SU-DHL-6 (cell line): ENCODE data around the gene OSTN.

ENCODE experiments used
- H2AFZ ChIP-seq: fragments of 200-600 bp; sonication (generic); 2 replicates; pipeline ENCODE4 v1.6.1; 2014; ENCODE audit warnings: low read depth, mild to moderate bottlenecking, moderate library complexity, mixed read lengths, antibody characterized with exemption, low read length; ENCODE audit not compliant: severe bottlenecking
- H3F3A ChIP-seq: fragments of 200-600 bp; shearing (Covaris generic); 2 replicates; pipeline ENCODE4 v1.6.0; 2016; ENCODE audit warnings: antibody characterized with exemption, mild to moderate bottlenecking; ENCODE audit not compliant: insufficient read depth
- H3K27ac ChIP-seq: fragments of 200-600 bp; sonication (generic); 2 replicates; pipeline ENCODE4 v1.5.1; 2016; ENCODE audit warnings: low read depth, mild to moderate bottlenecking, low read length, moderate library complexity, mixed read lengths
- H3K27me3 ChIP-seq: fragments of 200-600 bp; sonication (generic), shearing (Covaris generic); 2 replicates; pipeline ENCODE4 v1.6.0; 2014; ENCODE audit warnings: mild to moderate bottlenecking, low read length
- H3K36me3 ChIP-seq: fragments of 200-600 bp; sonication (generic); 2 replicates; pipeline ENCODE4 v1.6.1; 2014; ENCODE audit warnings: mild to moderate bottlenecking, low read length, mixed read lengths
- H3K4me2 ChIP-seq: fragments of 300-600, 200-600 bp; shearing (Covaris generic), sonication (generic); 2 replicates; pipeline ENCODE4 v1.6.0; 2014; ENCODE audit warnings: low read length, low read depth, mild to moderate bottlenecking; ENCODE audit not compliant: poor library complexity, severe bottlenecking
- H3K4me3 ChIP-seq: fragments of 200-600 bp; sonication (generic); 2 replicates; pipeline ENCODE4 v1.5.1; 2014; ENCODE audit warnings: antibody characterized with exemption, low read length, mild to moderate bottlenecking, mixed read lengths; ENCODE audit not compliant: insufficient read depth, poor library complexity, severe bottlenecking
- H3K79me2 ChIP-seq: fragments of 200-600 bp; sonication (generic); 2 replicates; pipeline ENCODE4 v1.6.1; 2014; ENCODE audit warnings: mild to moderate bottlenecking, low read length, moderate library complexity; ENCODE audit not compliant: insufficient read depth
- H3K9ac ChIP-seq: fragments of 200-600 bp; sonication (generic); 2 replicates; pipeline ENCODE4 v1.7.0; 2014; ENCODE audit warnings: mild to moderate bottlenecking, low read length
- H3K9me2 ChIP-seq: fragments of 200-600 bp; sonication (generic); replicated peaks from 2 replicates; pipeline ENCODE4 v1.6.1; 2014; ENCODE audit warnings: low read length; ENCODE audit not compliant: insufficient read depth
- H3K9me3 ChIP-seq: fragments of 200-600 bp; sonication (generic); 2 replicates; pipeline ENCODE4 v1.6.1; 2014; ENCODE audit warnings: low read length, mixed read lengths; ENCODE audit not compliant: insufficient read depth
- H4K20me1 ChIP-seq: fragments of 200-600 bp; sonication (generic); 2 replicates; pipeline ENCODE4 v1.6.1; 2014; ENCODE audit warnings: low read depth, mild to moderate bottlenecking, antibody characterized with exemption, low read length, moderate library complexity, mixed read lengths
- CTCF ChIP-seq: fragments of 200-600 bp; sonication (generic); IDR thresholded peaks from one replicate; pipeline ENCODE4 v1.5.1; 2017; ENCODE audit warnings: antibody characterized with exemption, mild to moderate bottlenecking, low read length, moderate library complexity; ENCODE audit not compliant: insufficient read depth, poor library complexity, severe bottlenecking
- EZH2phosphoT487 ChIP-seq: fragments of 200-600 bp; sonication (generic), shearing (Covaris generic); conservative IDR thresholded peaks from 2 replicates; pipeline ENCODE4 v1.6.1; 2018; ENCODE audit warnings: mild to moderate bottlenecking, antibody characterized with exemption, low read length, moderate library complexity, mixed read lengths

OSTN gene

GRCh38 chr3:191158247-191158646 lies 40.8 kb upstream of the OSTN start:
- H3K9me3 ChIP-seq: peaks cover 6% of the 10 kb centered on the region; the same call in 1 of the 2 replicates
- H2AFZ ChIP-seq: no peak overlapping the region
- H3K9ac ChIP-seq: no peak overlapping the region
- H3K79me2 ChIP-seq: no peaks in the 10 kb centered on the region
- TF ChIP-seq EZH2phosphoT487: no peak
- no peak for TF ChIP-seq CTCF
- H4K20me1 ChIP-seq: no peaks in the 10 kb centered on the region
- H3F3A ChIP-seq: no peaks in the 10 kb centered on the region
- H3K4me2 ChIP-seq: no peak overlapping the region
- H3K4me3 ChIP-seq: no peak overlapping the region
- no peak overlapping the region for H3K27ac ChIP-seq
- no peaks in the 10 kb centered on the region for H3K27me3 ChIP-seq
- H3K9me2 ChIP-seq: no peaks in the 10 kb centered on the region
- H3K36me3 ChIP-seq: no peaks in the 10 kb centered on the region; the same call in 1 of the 2 replicates

DNA sequence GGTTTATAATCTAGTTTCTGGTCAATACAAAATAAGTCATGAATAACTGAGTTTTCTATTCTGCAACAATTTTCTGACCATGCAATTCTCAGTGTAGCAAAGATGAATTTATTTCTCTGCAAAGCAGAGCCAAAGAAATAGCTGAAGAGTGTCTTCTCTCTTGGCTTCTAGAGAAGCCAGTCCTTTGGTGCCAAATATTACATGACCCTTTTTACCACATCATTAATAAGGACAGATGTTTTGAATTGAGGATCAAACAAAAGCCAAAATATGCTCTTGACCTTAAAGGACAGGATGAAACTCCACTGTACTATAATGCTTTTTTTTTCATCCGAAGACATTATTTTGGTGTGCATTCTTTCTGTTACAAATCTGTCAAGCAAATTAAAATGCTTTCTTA lies 40.2 kb upstream of the OSTN start:
- H3K9me2 ChIP-seq: no peaks in the 10 kb centered on the region
- peaks cover 6% of the 10 kb centered on the region; the same call in 1 of the 2 replicates for H3K9me3 ChIP-seq
- H2AFZ ChIP-seq: no peak overlapping the region

GRCh38 chr3:191165802-191166201 lies 33.2 kb upstream of the OSTN start:
- no peaks in the 10 kb centered on the region for H3K79me2 ChIP-seq
- H4K20me1 ChIP-seq: no peaks in the 10 kb centered on the region
- H3K27ac ChIP-seq: no peak overlapping the region
- no peaks in the 10 kb centered on the region for H3K9me2 ChIP-seq
- no peaks in the 10 kb centered on the region for H3K36me3 ChIP-seq
- no peaks in the 10 kb centered on the region for H3K27me3 ChIP-seq
- TF ChIP-seq CTCF (no peak), EZH2phosphoT487 (no peak)
- H3K4me3 ChIP-seq: no peak overlapping the region
- H3K9me3 ChIP-seq: no peaks in the 10 kb centered on the region; the same call in 1 of the 2 replicates
- H3F3A ChIP-seq: no peaks in the 10 kb centered on the region; the same call in 1 of the 2 replicates
- H3K4me2 ChIP-seq: no peak overlapping the region
- no peak overlapping the region for H2AFZ ChIP-seq
- no peak overlapping the region for H3K9ac ChIP-seq

More for the DNA sequence above, 40.2 kb upstream of the OSTN start:
- Histone ChIP-seq H3K4me2 (no peak overlapping the region), H4K20me1 (no peaks in the 10 kb centered on the region), H3K9ac (no peak overlapping the region), H3K27ac (no peak overlapping the region), H3K4me3 (no peak overlapping the region), H3K27me3 (no peaks in the 10 kb centered on the region), H3K36me3 (no peaks in the 10 kb centered on the region; the same call in 1 of the 2 replicates), H3K79me2 (no peaks in the 10 kb centered on the region), H3F3A (no peaks in the 10 kb centered on the region)
- TF ChIP-seq EZH2phosphoT487: no peak
- TF ChIP-seq CTCF: no peak
